ENCODE data around the gene CACNA1H.
A peak's percentile ranks its signal among the peaks of the same experiment; 100 is the strongest.

The CACNA1H gene

GRCh38 chr16:1177053-1177452 lies 24.1 kb downstream of the CACNA1H start:
- no peak overlapping the region for H3K4me3 ChIP-seq (replicated peaks; ENCODE audit: low read depth, low read length)
- TF ChIP-seq, protein P1, sequence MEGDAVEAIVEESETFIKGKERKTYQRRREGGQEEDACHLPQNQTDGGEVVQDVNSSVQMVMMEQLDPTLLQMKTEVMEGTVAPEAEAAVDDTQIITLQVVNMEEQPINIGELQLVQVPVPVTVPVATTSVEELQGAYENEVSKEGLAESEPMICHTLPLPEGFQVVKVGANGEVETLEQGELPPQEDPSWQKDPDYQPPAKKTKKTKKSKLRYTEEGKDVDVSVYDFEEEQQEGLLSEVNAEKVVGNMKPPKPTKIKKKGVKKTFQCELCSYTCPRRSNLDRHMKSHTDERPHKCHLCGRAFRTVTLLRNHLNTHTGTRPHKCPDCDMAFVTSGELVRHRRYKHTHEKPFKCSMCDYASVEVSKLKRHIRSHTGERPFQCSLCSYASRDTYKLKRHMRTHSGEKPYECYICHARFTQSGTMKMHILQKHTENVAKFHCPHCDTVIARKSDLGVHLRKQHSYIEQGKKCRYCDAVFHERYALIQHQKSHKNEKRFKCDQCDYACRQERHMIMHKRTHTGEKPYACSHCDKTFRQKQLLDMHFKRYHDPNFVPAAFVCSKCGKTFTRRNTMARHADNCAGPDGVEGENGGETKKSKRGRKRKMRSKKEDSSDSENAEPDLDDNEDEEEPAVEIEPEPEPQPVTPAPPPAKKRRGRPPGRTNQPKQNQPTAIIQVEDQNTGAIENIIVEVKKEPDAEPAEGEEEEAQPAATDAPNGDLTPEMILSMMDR (IDR thresholded peaks at IDR 0.05; ENCODE audit: low read length, missing control alignments) = no peak
- DNase-seq (ENCODE audit: low read depth) = no peak

GRCh38 chr16:1177750-1178149 lies 24.8 kb downstream of the CACNA1H start:
- TF ChIP-seq, protein P1 (IDR thresholded peaks at IDR 0.05; ENCODE audit: low read length, missing control alignments) = no peak
- no peak for DNase-seq (ENCODE audit: low read depth)
- no peak overlapping the region for H3K4me3 ChIP-seq (replicated peaks; ENCODE audit: low read depth, low read length)

GRCh38 chr16:1178295-1178910 lies 25.5 kb downstream of the CACNA1H start:
- TF ChIP-seq, protein P1 (IDR thresholded peaks at IDR 0.05; ENCODE audit: low read length, missing control alignments) = no peak
- DNase-seq (ENCODE audit: low read depth) = no peak
- H3K4me3 ChIP-seq (replicated peaks; ENCODE audit: low read depth, low read length) = no peak overlapping the region

DNA sequence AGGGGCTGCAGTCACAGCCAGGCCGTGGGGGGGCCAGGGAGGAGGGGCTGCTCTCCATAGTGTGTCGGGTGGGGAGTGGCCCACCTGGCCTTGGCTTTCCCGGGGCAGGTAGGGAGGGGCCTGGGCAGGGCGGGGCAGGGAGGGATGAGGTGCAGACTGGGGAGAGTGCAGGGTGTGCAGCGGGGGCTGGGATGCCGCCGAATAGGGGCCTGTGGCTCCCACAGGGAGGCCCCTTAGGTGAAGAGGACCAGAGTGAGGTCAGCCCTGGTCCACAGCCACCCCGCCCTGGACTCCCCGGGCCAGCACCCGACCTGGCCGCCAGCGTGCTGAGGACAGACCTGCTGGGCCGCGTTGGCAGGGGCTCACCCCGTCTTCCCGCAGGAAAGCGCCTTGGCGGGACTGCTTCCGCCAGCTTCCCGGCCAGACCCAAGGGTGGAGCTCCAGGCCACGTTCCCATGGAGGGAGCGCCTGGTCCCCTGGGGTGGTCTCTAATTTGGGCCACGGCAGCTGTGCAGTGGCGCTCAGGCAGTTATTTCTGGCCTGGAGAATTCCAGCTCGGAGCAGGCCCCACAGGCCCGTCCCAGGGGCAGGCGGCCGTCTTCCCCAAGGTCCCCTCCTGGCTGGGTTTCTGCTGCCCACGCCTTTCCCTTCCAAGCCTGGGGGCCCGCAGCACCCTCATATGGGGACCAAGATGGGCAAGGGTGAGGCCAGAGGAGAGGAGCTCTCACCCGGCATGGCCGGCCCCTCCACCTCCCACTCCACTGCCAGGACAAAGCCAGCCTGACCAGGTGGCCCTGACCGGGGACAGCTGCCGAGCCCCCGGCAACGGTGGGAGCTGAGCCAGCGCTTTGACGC lies 27.9 kb downstream of the CACNA1H start:
- no peak for DNase-seq (ENCODE audit: low read depth)
- H3K4me3 ChIP-seq (replicated peaks; ENCODE audit: low read depth, low read length) = no peak overlapping the region
- TF ChIP-seq, protein P1 (IDR thresholded peaks at IDR 0.05; ENCODE audit: low read length, missing control alignments) = no peak

GRCh38 chr16:1181404-1182315 lies 28.8 kb downstream of the CACNA1H start:
- no peak for DNase-seq (ENCODE audit: low read depth)
- H3K4me3 ChIP-seq (replicated peaks; ENCODE audit: low read depth, low read length) = no peak overlapping the region
- TF ChIP-seq, protein P1 (IDR thresholded peaks at IDR 0.05; ENCODE audit: low read length, missing control alignments) = no peak

DNA sequence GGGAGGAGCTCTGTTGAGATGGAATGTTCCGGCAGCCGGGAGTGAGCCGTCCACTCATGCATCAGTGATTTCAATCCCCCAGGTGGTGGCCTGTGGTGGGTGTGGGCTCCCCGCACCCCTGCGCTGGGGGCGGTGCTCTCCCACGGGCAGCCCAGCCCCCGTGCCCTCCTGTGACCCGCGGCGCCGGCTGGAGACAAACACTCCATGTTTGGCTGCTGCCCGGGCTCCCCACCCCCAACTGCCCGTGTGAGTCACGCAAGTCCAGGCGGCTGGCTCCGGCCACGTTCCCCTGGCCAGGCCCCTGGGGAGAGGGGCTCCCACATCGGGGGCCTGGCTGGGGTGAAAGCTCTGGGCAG lies 29.4 kb downstream of the CACNA1H start:
- H3K4me3 ChIP-seq (replicated peaks; ENCODE audit: low read depth, low read length) = no peak overlapping the region
- DNase-seq (ENCODE audit: low read depth) = peak; percentile 77
- TF ChIP-seq, protein P1 (IDR thresholded peaks at IDR 0.05; ENCODE audit: low read length, missing control alignments) = no peak
